Colonic mucosa (tissue), 4 donors: ENCODE measurements around the gene EBI3. TPM values are rescaled to one million over a fixed set of nuclear protein-coding genes. Genes with fewer than 3 reads are reported as not detected.
"Not testable (repeated sequence)": the region's sequence is repeated elsewhere in the genome, so short reads cannot be mapped to it uniquely, and the experiment has no call there.

Source experiments
- DNase-seq: peaks from one replicate; pipeline ENCODE4 v3.0.0-alpha.2; 2020
- H3K27ac ChIP-seq: fragments of 200-600 bp; one replicate; pipeline ENCODE4 v1.8.0; 2021
- H3K27me3 ChIP-seq: fragments of 200-600 bp; one replicate; pipeline ENCODE4 v1.8.0; 2021
- H3K36me3 ChIP-seq: fragments of 200-600 bp; one replicate; pipeline ENCODE4 v1.8.0; 2021
- H3K4me1 ChIP-seq: fragments of 200-600 bp; one replicate; pipeline ENCODE4 v1.8.0; 2021; ENCODE audit warnings: mild to moderate bottlenecking
- H3K4me3 ChIP-seq: fragments of 200-600 bp; one replicate; pipeline ENCODE4 v1.8.0; 2021
- H3K9ac ChIP-seq, 2 donors: one replicate each; pipeline ENCODE4 v1.7.0; 2013; ENCODE audit warnings: control low read depth in 2 of 2, low read depth in 2 of 2, low read length in 2 of 2
- H3K9me3 ChIP-seq: fragments of 200-600 bp; one replicate; pipeline ENCODE4 v1.8.0; 2021
- intact Hi-C: fragments of 100-400 bp; cut with DNase I; formaldehyde crosslinking; loops from one replicate; pipeline ENCODE4 v1.14.1; 2022
- total RNA-seq, 2 donors: library from RNA; stranded (reverse); fragmentation: NEBNext Ultra II Directional in 1 of 2; extraction: Animal tissue kit (Norgen Biotek cat#: 25700) in 1 of 2; gene quantifications; one replicate each; pipeline ENCODE4 v1.2.1, GENCODE V29; 2021
- TF ChIP-seq, protein P1 (sequence below): fragments of 200-600 bp; IDR thresholded peaks from one replicate; pipeline ENCODE4 v1.8.0; 2022; ENCODE audit warnings: antibody characterized with exemption, mild to moderate bottlenecking
- donor health status: healthy.
- donor health status: DM: no; HTN: no; CAD: no.
- donor health status: DM: no; HTN: no; CAD: no.

The EBI3 gene
- total RNA-seq, 2 donors from 2014 or later = 0.56 to 1.6 TPM

- TF ChIP-seq, protein P1, sequence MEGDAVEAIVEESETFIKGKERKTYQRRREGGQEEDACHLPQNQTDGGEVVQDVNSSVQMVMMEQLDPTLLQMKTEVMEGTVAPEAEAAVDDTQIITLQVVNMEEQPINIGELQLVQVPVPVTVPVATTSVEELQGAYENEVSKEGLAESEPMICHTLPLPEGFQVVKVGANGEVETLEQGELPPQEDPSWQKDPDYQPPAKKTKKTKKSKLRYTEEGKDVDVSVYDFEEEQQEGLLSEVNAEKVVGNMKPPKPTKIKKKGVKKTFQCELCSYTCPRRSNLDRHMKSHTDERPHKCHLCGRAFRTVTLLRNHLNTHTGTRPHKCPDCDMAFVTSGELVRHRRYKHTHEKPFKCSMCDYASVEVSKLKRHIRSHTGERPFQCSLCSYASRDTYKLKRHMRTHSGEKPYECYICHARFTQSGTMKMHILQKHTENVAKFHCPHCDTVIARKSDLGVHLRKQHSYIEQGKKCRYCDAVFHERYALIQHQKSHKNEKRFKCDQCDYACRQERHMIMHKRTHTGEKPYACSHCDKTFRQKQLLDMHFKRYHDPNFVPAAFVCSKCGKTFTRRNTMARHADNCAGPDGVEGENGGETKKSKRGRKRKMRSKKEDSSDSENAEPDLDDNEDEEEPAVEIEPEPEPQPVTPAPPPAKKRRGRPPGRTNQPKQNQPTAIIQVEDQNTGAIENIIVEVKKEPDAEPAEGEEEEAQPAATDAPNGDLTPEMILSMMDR = no peak
- intact Hi-C loops = no loop called here
- DNase-seq = no peak
- Histone ChIP-seq H3K27ac (no peak overlapping the region), H3K9me3 (no peaks in the 10 kb centered on the region), H3K4me1 (no peaks in the 10 kb centered on the region), H3K4me3 (no peak overlapping the region), H3K27me3 (peaks cover 6% of the 10 kb centered on the region), H3K9ac (no peak overlapping the region), H3K36me3 (no peaks in the 10 kb centered on the region)
Observed at GRCh38 chr19:4227771-4228170, 1.6 kb upstream of the EBI3 start.

- Histone ChIP-seq H3K9me3 (no peaks in the 10 kb centered on the region), H3K4me3 (no peak overlapping the region), H3K4me1 (no peaks in the 10 kb centered on the region), H3K27me3 (peaks cover 6% of the 10 kb centered on the region), H3K36me3 (no peaks in the 10 kb centered on the region), H3K27ac (no peak overlapping the region), H3K9ac (no peak overlapping the region)
- DNase-seq = no peak
- intact Hi-C loops = no loop called here
- TF ChIP-seq, protein P1 = no peak
Observed at GRCh38 chr19:4228765-4229178, 551 bp upstream of the EBI3 start.

- H3K36me3 ChIP-seq, H3K9ac ChIP-seq, H3K4me1 ChIP-seq, H3K27ac ChIP-seq, H3K4me3 ChIP-seq, H3K27me3 ChIP-seq, DNase-seq, H3K9me3 ChIP-seq, intact Hi-C loops: not testable (repeated sequence)
Observed at GRCh38 chr19:4230237-4230636, 914 bp downstream of the EBI3 start.

DNA sequence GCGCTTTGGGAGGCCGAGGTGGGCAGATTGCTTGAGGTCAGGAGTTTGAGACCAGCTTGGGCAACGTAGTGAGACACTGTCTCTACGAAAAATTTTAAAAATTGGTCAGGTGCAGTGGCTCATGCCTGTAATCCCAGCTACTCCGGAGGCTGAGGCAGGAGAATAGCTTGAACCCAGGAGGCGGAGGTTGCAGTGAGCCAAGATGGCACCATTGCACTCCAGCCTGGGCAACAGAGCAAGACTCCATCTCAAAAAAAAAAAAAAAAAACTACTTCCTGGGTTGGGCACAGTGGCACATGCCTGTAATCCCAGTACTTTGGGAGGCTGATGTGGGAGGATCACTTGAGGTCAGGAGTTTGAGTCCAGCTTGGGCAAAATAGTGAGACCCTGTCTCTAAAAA lies 2.2 kb downstream of the EBI3 start:
- H3K27me3 ChIP-seq, H3K36me3 ChIP-seq, H3K4me3 ChIP-seq, H3K4me1 ChIP-seq, H3K27ac ChIP-seq, H3K9me3 ChIP-seq, H3K9ac ChIP-seq, DNase-seq, intact Hi-C loops: not testable (repeated sequence)

DNA sequence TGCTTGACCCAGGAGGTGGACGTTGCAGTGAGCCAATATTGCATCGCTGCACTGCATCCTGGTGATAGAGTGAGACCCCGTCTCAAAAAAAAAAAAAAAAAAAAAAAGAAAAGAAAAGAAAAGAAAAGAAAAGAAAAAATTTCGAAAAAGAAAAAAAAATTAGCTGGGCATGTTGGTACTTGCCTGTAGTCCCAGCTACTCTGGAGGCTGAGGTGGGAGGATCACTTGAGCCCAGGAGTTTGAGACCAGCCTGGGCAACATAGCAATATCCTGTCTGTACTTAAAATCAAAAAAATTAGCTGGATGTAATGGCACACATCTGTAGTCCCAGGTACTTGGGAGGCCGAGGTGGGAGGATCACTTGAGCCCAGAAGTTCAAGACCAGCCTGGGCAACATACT lies 2.8 kb downstream of the EBI3 start:
- intact Hi-C loops, H3K4me1 ChIP-seq, H3K27me3 ChIP-seq, H3K36me3 ChIP-seq, DNase-seq, H3K27ac ChIP-seq, H3K9ac ChIP-seq, H3K9me3 ChIP-seq, H3K4me3 ChIP-seq: not testable (repeated sequence)

GRCh38 chr19:4232614-4233281 lies 3.4 kb downstream of the EBI3 start:
- intact Hi-C loops = no loop called here
- TF ChIP-seq, protein P1 = no peak
- Histone ChIP-seq H3K4me3 (no peak overlapping the region), H3K27me3 (peaks cover 6% of the 10 kb centered on the region), H3K4me1 (no peaks in the 10 kb centered on the region), H3K27ac (no peak overlapping the region), H3K9ac (no peak overlapping the region), H3K36me3 (no peaks in the 10 kb centered on the region), H3K9me3 (no peaks in the 10 kb centered on the region)
- no peak for DNase-seq

- Histone ChIP-seq H3K4me3 (no peak overlapping the region), H3K9me3 (no peaks in the 10 kb centered on the region), H3K9ac (no peak overlapping the region), H3K27me3 (peaks cover 6% of the 10 kb centered on the region), H3K27ac (no peak overlapping the region), H3K36me3 (no peaks in the 10 kb centered on the region), H3K4me1 (no peaks in the 10 kb centered on the region)
- intact Hi-C loops = no loop called here
- TF ChIP-seq, protein P1 = peak; percentile 40
- DNase-seq = peak; percentile 53
Observed at GRCh38 chr19:4233282-4233853, 4.0 kb downstream of the EBI3 start.
